ENCODE measurements around the gene BICD1.
A peak's percentile ranks its signal among the peaks of the same experiment; 100 is the strongest.

BICD1 gene

GRCh38 chr12:32353540-32353939, 246.9 kb downstream of the BICD1 start:
- no peak for DNase-seq (ENCODE audit: low spot score)

GRCh38 chr12:32357601-32358249, 251.1 kb downstream of the BICD1 start:
- DNase-seq (ENCODE audit: low spot score): no peak

- no peak for DNase-seq (ENCODE audit: low spot score)
Measured at GRCh38 chr12:32360956-32361355, 254.3 kb downstream of the BICD1 start.

- DNase-seq (ENCODE audit: low spot score): no peak
Measured at GRCh38 chr12:32362892-32363291, 256.2 kb downstream of the BICD1 start.

GRCh38 chr12:32365473-32366064, 258.9 kb downstream of the BICD1 start:
- peak; percentile 63 for DNase-seq (ENCODE audit: low spot score)

GRCh38 chr12:32366714-32367113, 260.1 kb downstream of the BICD1 start:
- DNase-seq (ENCODE audit: low spot score): peak; percentile 23

GRCh38 chr12:32367381-32367780, 260.7 kb downstream of the BICD1 start:
- DNase-seq (ENCODE audit: low spot score): no peak

- no peak for DNase-seq (ENCODE audit: low spot score)
Measured at GRCh38 chr12:32369202-32369601, 262.6 kb downstream of the BICD1 start.

GRCh38 chr12:32377344-32378055, 270.9 kb downstream of the BICD1 start:
- no peak for DNase-seq (ENCODE audit: low spot score)

- DNase-seq (ENCODE audit: low spot score): no peak
Measured at GRCh38 chr12:32379213-32379612, 272.6 kb downstream of the BICD1 start.

GRCh38 chr12:32379667-32380066, 273.0 kb downstream of the BICD1 start:
- DNase-seq (ENCODE audit: low spot score): no peak

- no peak for DNase-seq (ENCODE audit: low spot score)
Measured at GRCh38 chr12:32382226-32382625, 275.6 kb downstream of the BICD1 start.

GRCh38 chr12:32390572-32391219, 284.0 kb downstream of the BICD1 start:
- DNase-seq (ENCODE audit: low spot score): no peak

- no peak for DNase-seq (ENCODE audit: low spot score)
Measured at GRCh38 chr12:32395026-32395425, 288.4 kb downstream of the BICD1 start.

GRCh38 chr12:32397696-32398095, 291.0 kb downstream of the BICD1 start:
- DNase-seq (ENCODE audit: low spot score): no peak

GRCh38 chr12:32398181-32398580, 291.5 kb downstream of the BICD1 start:
- DNase-seq (ENCODE audit: low spot score): no peak

GRCh38 chr12:32398816-32399369, 292.2 kb downstream of the BICD1 start:
- DNase-seq (ENCODE audit: low spot score): peak; percentile 22

GRCh38 chr12:32399370-32400113, 292.9 kb downstream of the BICD1 start, which contains the start of gene FGD4:
Gene FGD4, plus strand, starts transcription at chr12:32399558.
- DNase-seq (ENCODE audit: low spot score): peak; percentile 94

- peak; percentile 70 for DNase-seq (ENCODE audit: low spot score)
Measured at GRCh38 chr12:32400114-32400672, 293.5 kb downstream of the BICD1 start.

GRCh38 chr12:32400866-32401265, 294.2 kb downstream of the BICD1 start:
- DNase-seq (ENCODE audit: low spot score): no peak

GRCh38 chr12:32402170-32402569, 295.5 kb downstream of the BICD1 start:
- DNase-seq (ENCODE audit: low spot score): no peak
